Heart left ventricle (tissue), 16 donors: ENCODE results near the gene KLHL26. TPM values are rescaled to one million over a fixed set of nuclear protein-coding genes. Genes with fewer than 3 reads are reported as not detected.

Experiments used
- ATAC-seq, 4 donors: fragments of 200-7000 bp; cut with Tn5 transposase; one replicate each; pipeline ENCODE4 v1.9.1; 2020 to 2022; ENCODE audit warnings: moderate library complexity in 4 of 4, mild to moderate bottlenecking in 3 of 4, moderate number of reproducible peaks in 1 of 4
- DNase-seq, 5 donors: peaks; one replicate each; pipeline ENCODE4 v3.0.0-alpha.2; 2020
- H3K27ac ChIP-seq, 12 donors: fragments of 200-600 bp; sonication (generic) in 4 of 12; one replicate each; pipeline versions ENCODE4 v1.5.0 to v1.8.0; 2016 to 2022; ENCODE audit warnings: mild to moderate bottlenecking in 2 of 12
- H3K27me3 ChIP-seq, 9 donors: fragments of 200-600 bp; sonication (generic) in 2 of 9; one replicate each; pipeline versions ENCODE4 v1.5.1 to v1.8.0; 2016 to 2022; ENCODE audit warnings: mild to moderate bottlenecking in 3 of 9
- H3K36me3 ChIP-seq, 9 donors: fragments of 200-600 bp; sonication (generic) in 2 of 9; one replicate each; pipeline versions ENCODE4 v1.5.0 to v1.8.0; 2018 to 2022; ENCODE audit warnings: mild to moderate bottlenecking in 2 of 9
- H3K4me1 ChIP-seq, 12 donors: fragments of 200-600 bp; sonication (generic) in 4 of 12; one replicate each; pipeline versions ENCODE4 v1.5.0 to v1.8.0; 2016 to 2022; ENCODE audit warnings: mild to moderate bottlenecking in 3 of 12
- H3K4me3 ChIP-seq, 12 donors: fragments of 200-600 bp; sonication (generic) in 4 of 12; one replicate each; pipeline versions ENCODE4 v1.5.0 to v1.8.0; 2017 to 2022; ENCODE audit warnings: mild to moderate bottlenecking in 9 of 12, moderate library complexity in 4 of 12
- H3K9me3 ChIP-seq, 12 donors: fragments of 200-600 bp; sonication (generic) in 4 of 12; one replicate each; pipeline versions ENCODE4 v1.5.0 to v1.8.0; 2016 to 2022; ENCODE audit warnings: mild to moderate bottlenecking in 1 of 12
- CTCF ChIP-seq, 12 donors: fragments of 200-600 bp; sonication (generic) in 4 of 12; IDR thresholded peaks; one replicate each; pipeline versions ENCODE4 v1.5.0 to v1.8.0; 2018 to 2022; ENCODE audit warnings: antibody characterized with exemption in 12 of 12, mild to moderate bottlenecking in 5 of 12
- POLR2A ChIP-seq, 2 donors: fragments of 450-650 bp; IDR thresholded peaks; one replicate each; pipeline ENCODE4 v1.6.1; 2017; ENCODE audit warnings: antibody characterized with exemption in 2 of 2, mild to moderate bottlenecking in 2 of 2, moderate library complexity in 2 of 2
- WGBS, 4 donors: extraction: QIAGEN DNeasy Blood & Tissue Kit in 2 of 4; methylation state at CpG; one replicate each; pipeline versions ENCODE4 v1.1.5 to v1.1.7; 2013 to 2018; 5-methylcytosine and 5-hydroxymethylcytosine counted together
- intact Hi-C, 10 donors: fragments of 100-400 bp; cut with DNase I; formaldehyde crosslinking; loops; one replicate each; pipeline versions ENCODE4 v1.11.1 to v1.14.2; 2022
- polyA plus RNA-seq, 2 donors: library from polyadenylated mRNA; stranded (reverse); fragments of 200-250 nt; gene quantifications; one replicate each; pipeline ENCODE4 v1.2.3, GENCODE V29; 2013
- total RNA-seq, 9 donors: library from RNA; depleted of rRNA in 2 of 9; stranded (reverse); fragments of >200 nt in 2 of 9; fragmentation: NEBNext Ultra II Directional in 3 of 9; extraction: Animal tissue kit (Norgen Biotek cat#: 25700) in 3 of 9; gene quantifications; one replicate each; pipeline versions ENCODE4 v1.1.0 to v1.2.4, GENCODE V29; 2016 to 2023
- donor health status: ischemic (EF 13 %, LVEDD 7.1; RV severe dilation, severe dysfunction).
- donor health status: healthy with polysubstance abuse.
- donor health status: DM: no; HTN: yes; CAD: no.
- donor health status: DM: no; HTN: no; CAD: no.
- donor health status: ischemic (EF 25% LVEDD 6.9; RV normal size, moderate dysfunction).
- donor health status: ischemic (EF 25% LVEDD 5.7; RV mildly dilated, moderate dysfunction).
- donor health status: healthy.
- donor health status: DM: yes; HTN: yes; CAD: no.
- donor health status: ischemic (EF 35%, LVEDD 5.7; RV mildly dilated, moderate dysfunction).
- donor health status: nonischemic (EF 11% LVEDD 7.7; RV severe dilation, severe dysfunction).
- donor health status: DM: yes; HTN: yes; CAD: no.
- donor health status: PGD.
- donor health status: ischemic (EF 29% LVEDD 5.4; RV normal size, mild dysfunction).
- donor health status: nonischemic (EF 23%, LVEDD 6.1; RV moderate dilation, normal function).

The KLHL26 gene
- total and polyA plus RNA-seq, 11 donors = 2.8 to 11.4 (median 5.8) TPM

- intact Hi-C loops = no loop called here
- Histone ChIP-seq H3K36me3 (no peaks in the 10 kb centered on the region), H3K4me3 (no peak overlapping the region), H3K9me3 (no peaks in the 10 kb centered on the region), H3K27ac (no peak overlapping the region), H3K27me3 (no peaks in the 10 kb centered on the region), H3K4me1 (peaks cover 0 to 24% (median 14%) of the 10 kb centered on the region in 12 donors)
- DNase-seq (no peak), ATAC-seq (no peak)
- 85 to 89% (median 88%) methylated on average over 7 of the region's 7 CpGs for WGBS, 4 donors
- TF ChIP-seq POLR2A (IDR thresholded peaks at IDR 0.05) = no peak
Observed at GRCh38 chr19:18704971-18705370, 68.1 kb downstream of the KLHL26 start.

GRCh38 chr19:18708452-18709231 lies 71.8 kb downstream of the KLHL26 start:
- peaks cover 0 to 22% (median 6%) of the 10 kb centered on the region in 12 donors for H3K4me1 ChIP-seq
- ATAC-seq (peak in 2 of 4 donors; percentile 9 to 14), DNase-seq (peak in 4 of 5 donors; percentile 41 to 67 (median 56))
- H3K36me3 ChIP-seq = no peaks in the 10 kb centered on the region
- intact Hi-C loops = no loop called here
- no peak overlapping the region for H3K4me3 ChIP-seq
- 82 to 90% (median 87%) methylated on average over 21 to 25 of the region's 25 CpGs for WGBS, 4 donors
- no peaks in the 10 kb centered on the region for H3K27me3 ChIP-seq
- no peak overlapping the region for H3K27ac ChIP-seq
- TF ChIP-seq CTCF (IDR thresholded peaks at IDR 0.05) (no peak), POLR2A (IDR thresholded peaks at IDR 0.05) (no peak)
- H3K9me3 ChIP-seq = no peaks in the 10 kb centered on the region

GRCh38 chr19:18709546-18709945 lies 72.7 kb downstream of the KLHL26 start:
- 94 to 96% (median 96%) methylated on average over 4 to 10 of the region's 10 CpGs for WGBS, 4 donors
- TF ChIP-seq CTCF (IDR thresholded peaks at IDR 0.05) (no peak), POLR2A (IDR thresholded peaks at IDR 0.05) (no peak)
- intact Hi-C loops = no loop called here
- H3K4me1 ChIP-seq = peaks cover 0 to 24% (median 10%) of the 10 kb centered on the region in 12 donors
- H3K36me3 ChIP-seq = no peaks in the 10 kb centered on the region
- no peak overlapping the region for H3K27ac ChIP-seq
- H3K4me3 ChIP-seq = no peak overlapping the region
- ATAC-seq = no peak
- DNase-seq = no peak
- no peaks in the 10 kb centered on the region for H3K27me3 ChIP-seq
- H3K9me3 ChIP-seq = no peaks in the 10 kb centered on the region

- WGBS, 4 donors = 74 to 86% (median 78%) methylated on average over 11 of the region's 11 CpGs
- ATAC-seq = no peak
- Histone ChIP-seq H3K4me3 (no peak overlapping the region), H3K27me3 (no peaks in the 10 kb centered on the region), H3K9me3 (no peaks in the 10 kb centered on the region), H3K36me3 (no peaks in the 10 kb centered on the region), H3K4me1 (peaks cover 0 to 24% (median 10%) of the 10 kb centered on the region in 12 donors), H3K27ac (no peak overlapping the region)
- TF ChIP-seq CTCF (IDR thresholded peaks at IDR 0.05) (no peak), POLR2A (IDR thresholded peaks at IDR 0.05) (no peak)
- no peak for DNase-seq
- intact Hi-C loops = no loop called here
Observed at GRCh38 chr19:18710186-18710585, 73.4 kb downstream of the KLHL26 start.
